OCI-LY1 (cell line): ENCODE results near the gene KIF1C.

ENCODE experiments used
- H2AFZ ChIP-seq: fragments of 200-600 bp; sonication (generic), shearing (Covaris generic); 2 replicates; pipeline ENCODE4 v1.6.0; 2014; ENCODE audit warnings: antibody characterized with exemption, mild to moderate bottlenecking, low read length
- H3F3A ChIP-seq: fragments of 200-600 bp; sonication (generic), shearing (Covaris generic); 2 replicates; pipeline ENCODE4 v1.6.0; 2014; ENCODE audit warnings: mild to moderate bottlenecking, antibody characterized with exemption, low read length, moderate library complexity; ENCODE audit not compliant: insufficient read depth
- H3K27ac ChIP-seq: fragments of 200-600 bp; sonication (generic); 2 replicates; pipeline ENCODE4 v1.5.1; 2014; ENCODE audit warnings: low read length, mixed run types, mild to moderate bottlenecking, low read depth; ENCODE audit not compliant: poor library complexity, severe bottlenecking
- H3K27me3 ChIP-seq: fragments of 200-600 bp; sonication (generic); 2 replicates; pipeline ENCODE4 v1.6.0; 2014; ENCODE audit warnings: antibody characterized with exemption, mild to moderate bottlenecking, low read length, moderate library complexity; ENCODE audit not compliant: insufficient read depth
- H3K36me3 ChIP-seq: fragments of 200-600 bp; sonication (generic); 2 replicates; pipeline ENCODE4 v1.6.1; 2014; ENCODE audit warnings: mild to moderate bottlenecking, antibody characterized with exemption, low read length, moderate library complexity, mixed read lengths; ENCODE audit not compliant: insufficient read depth
- H3K4me1 ChIP-seq: fragments of 200-600 bp; sonication (generic); 2 replicates; pipeline ENCODE4 v1.5.1; 2014; ENCODE audit warnings: mild to moderate bottlenecking, low read length, moderate library complexity; ENCODE audit not compliant: insufficient read depth, severe bottlenecking
- H3K4me2 ChIP-seq: fragments of 200-600 bp; sonication (generic), shearing (Covaris generic); 2 replicates; pipeline ENCODE4 v1.6.1; 2014; ENCODE audit warnings: low read length
- H3K4me3 ChIP-seq: fragments of 200-600 bp; sonication (generic); 2 replicates; pipeline ENCODE4 v1.5.1; 2014; ENCODE audit warnings: low read length, low read depth, mild to moderate bottlenecking, mixed read lengths; ENCODE audit not compliant: poor library complexity, severe bottlenecking
- H3K79me2 ChIP-seq: fragments of 200-600 bp; shearing (Covaris generic); 2 replicates; pipeline ENCODE4 v1.6.1; 2016; ENCODE audit warnings: mixed run types, low read length, mixed read lengths; ENCODE audit not compliant: insufficient read depth
- H3K9ac ChIP-seq: fragments of 200-600 bp; sonication (generic), shearing (Covaris generic); 2 replicates; pipeline ENCODE4 v1.6.1; 2014; ENCODE audit warnings: mild to moderate bottlenecking, low read length, mixed read lengths
- H3K9me2 ChIP-seq: fragments of 200-600 bp; sonication (generic), shearing (Covaris generic); 2 replicates; pipeline ENCODE4 v1.6.1; 2014; ENCODE audit warnings: low read depth, mild to moderate bottlenecking, low read length, mixed read lengths
- H3K9me3 ChIP-seq: fragments of 200-600 bp; shearing (Covaris generic); 2 replicates; pipeline ENCODE4 v1.6.1; 2014; ENCODE audit warnings: low read length, mixed read lengths
- H4K20me1 ChIP-seq: fragments of 200-600 bp; sonication (generic), shearing (Covaris generic); 2 replicates; pipeline ENCODE4 v1.6.0; 2016; ENCODE audit warnings: mild to moderate bottlenecking, low read length; ENCODE audit not compliant: insufficient read depth
- EZH2 ChIP-seq: fragments of 200-600 bp; sonication (generic), shearing (Covaris generic); IDR thresholded peaks from 2 replicates; pipeline ENCODE4 v1.8.0; 2017; ENCODE audit warnings: borderline replicate concordance, mixed run types, mild to moderate bottlenecking, antibody characterized with exemption, low read length, moderate library complexity, mixed read lengths
- TF ChIP-seq, protein P1 (sequence below): fragments of 200-600 bp; sonication (generic), shearing (Covaris generic); IDR thresholded peaks from 2 replicates; pipeline ENCODE4 v1.5.1; 2017; ENCODE audit warnings: mild to moderate bottlenecking, antibody characterized with exemption, low read length, moderate library complexity, mixed read lengths

Gene KIF1C

DNA sequence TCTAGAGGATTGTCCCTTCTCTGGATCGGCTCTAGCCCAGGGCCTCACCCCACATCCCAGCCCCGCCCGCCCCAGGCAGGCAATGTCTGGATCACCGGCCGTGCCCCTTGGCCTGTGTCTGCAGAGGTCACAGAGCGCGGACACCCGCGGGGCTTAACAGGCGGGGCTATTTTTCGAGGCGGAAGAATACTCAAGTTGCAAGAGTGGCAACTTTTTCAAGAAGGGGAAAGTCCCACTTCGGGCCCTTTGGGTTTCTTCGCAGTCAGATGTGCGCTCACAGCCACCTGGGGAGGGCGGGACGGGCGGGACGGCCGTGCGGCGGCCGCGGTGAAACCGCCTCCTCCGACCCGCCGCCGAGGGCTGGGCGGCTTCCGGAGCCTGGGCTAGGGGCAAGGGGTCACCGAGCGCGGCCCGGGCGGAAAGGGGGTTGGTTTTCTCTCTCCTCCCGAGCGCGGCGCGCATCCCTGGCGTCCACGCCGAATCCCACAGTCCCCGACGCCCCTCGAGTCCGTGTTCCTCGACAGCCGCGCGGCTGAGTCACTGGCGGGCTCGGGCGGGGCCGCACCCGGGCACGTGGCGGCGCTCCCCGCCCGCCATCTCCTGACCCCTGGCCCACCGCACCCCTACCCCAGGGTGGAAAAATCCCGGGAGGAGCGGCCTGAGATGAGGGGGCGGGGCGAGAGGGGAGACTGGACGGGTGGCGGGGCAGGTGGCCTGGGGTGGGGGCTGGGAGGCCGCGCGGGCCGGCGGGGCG, 48.3 kb upstream of the KIF1C start:
- Histone ChIP-seq H2AFZ (no peak overlapping the region), H3K27ac (peak overlapping the region; percentile 100), H3K4me3 (peak overlapping the region; percentile 84), H3K36me3 (peaks cover 36% of the 10 kb centered on the region), H3K4me1 (peaks cover 43% of the 10 kb centered on the region), H3K4me2 (peak overlapping the region; percentile 94), H3K9me2 (no peaks in the 10 kb centered on the region), H3K79me2 (peaks cover 9% of the 10 kb centered on the region), H3K9ac (peak overlapping the region; percentile 92), H4K20me1 (no peaks in the 10 kb centered on the region), H3F3A (peaks cover 9% of the 10 kb centered on the region), H3K27me3 (no peaks in the 10 kb centered on the region), H3K9me3 (no peaks in the 10 kb centered on the region)
- TF ChIP-seq EZH2, result no peak
- TF ChIP-seq, protein P1, sequence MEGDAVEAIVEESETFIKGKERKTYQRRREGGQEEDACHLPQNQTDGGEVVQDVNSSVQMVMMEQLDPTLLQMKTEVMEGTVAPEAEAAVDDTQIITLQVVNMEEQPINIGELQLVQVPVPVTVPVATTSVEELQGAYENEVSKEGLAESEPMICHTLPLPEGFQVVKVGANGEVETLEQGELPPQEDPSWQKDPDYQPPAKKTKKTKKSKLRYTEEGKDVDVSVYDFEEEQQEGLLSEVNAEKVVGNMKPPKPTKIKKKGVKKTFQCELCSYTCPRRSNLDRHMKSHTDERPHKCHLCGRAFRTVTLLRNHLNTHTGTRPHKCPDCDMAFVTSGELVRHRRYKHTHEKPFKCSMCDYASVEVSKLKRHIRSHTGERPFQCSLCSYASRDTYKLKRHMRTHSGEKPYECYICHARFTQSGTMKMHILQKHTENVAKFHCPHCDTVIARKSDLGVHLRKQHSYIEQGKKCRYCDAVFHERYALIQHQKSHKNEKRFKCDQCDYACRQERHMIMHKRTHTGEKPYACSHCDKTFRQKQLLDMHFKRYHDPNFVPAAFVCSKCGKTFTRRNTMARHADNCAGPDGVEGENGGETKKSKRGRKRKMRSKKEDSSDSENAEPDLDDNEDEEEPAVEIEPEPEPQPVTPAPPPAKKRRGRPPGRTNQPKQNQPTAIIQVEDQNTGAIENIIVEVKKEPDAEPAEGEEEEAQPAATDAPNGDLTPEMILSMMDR, result no peak

DNA sequence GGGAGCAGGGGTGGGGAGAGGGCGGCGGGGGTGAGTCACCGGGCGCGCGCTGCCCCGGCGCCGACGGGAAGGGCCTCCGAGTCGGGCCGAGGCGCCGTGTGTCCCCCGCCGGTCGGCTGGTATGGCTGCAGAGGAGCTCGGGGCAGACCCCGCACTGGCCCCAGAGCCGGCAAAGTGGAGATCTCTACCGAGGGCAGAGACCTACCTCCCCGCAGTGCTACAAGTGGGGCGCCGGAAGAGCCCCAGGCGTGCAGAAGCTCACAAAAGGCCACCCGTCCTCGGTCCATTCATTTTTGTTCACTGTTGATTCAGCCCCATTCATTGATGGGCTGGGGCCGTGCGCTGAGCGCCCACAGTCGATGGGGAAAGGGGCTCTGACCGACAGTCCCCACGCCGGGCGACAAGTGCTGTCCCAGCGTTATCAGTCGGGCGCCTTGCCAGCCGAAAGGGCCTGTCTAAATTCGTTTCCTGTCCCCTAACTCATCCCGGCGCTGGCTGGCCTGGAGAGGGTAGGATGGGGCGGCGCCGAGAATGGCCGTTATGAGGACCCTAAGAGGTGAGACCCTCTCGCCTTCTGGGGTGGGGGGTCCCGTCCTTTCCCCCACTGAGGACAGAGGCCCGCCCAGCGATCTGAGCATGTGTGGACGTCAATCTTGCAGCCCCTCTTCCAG, 47.5 kb upstream of the KIF1C start:
- Histone ChIP-seq H4K20me1 (no peaks in the 10 kb centered on the region), H3F3A (0 out of 2 replicates have a peak, but pooled peaks cover 3% of the 10 kb centered on the region), H3K4me2 (peak overlapping the region; percentile 94), H3K79me2 (peaks cover 9% of the 10 kb centered on the region), H3K4me3 (peak overlapping the region; percentile 84), H3K9me3 (no peaks in the 10 kb centered on the region), H3K27ac (peak overlapping the region; percentile 100), H3K27me3 (no peaks in the 10 kb centered on the region), H3K36me3 (peaks cover 29% of the 10 kb centered on the region), H3K9me2 (no peaks in the 10 kb centered on the region), H3K9ac (peak overlapping the region; percentile 92), H2AFZ (no peak overlapping the region), H3K4me1 (peaks cover 36% of the 10 kb centered on the region)
- TF ChIP-seq, protein P1, result no peak
- no peak for TF ChIP-seq EZH2

DNA sequence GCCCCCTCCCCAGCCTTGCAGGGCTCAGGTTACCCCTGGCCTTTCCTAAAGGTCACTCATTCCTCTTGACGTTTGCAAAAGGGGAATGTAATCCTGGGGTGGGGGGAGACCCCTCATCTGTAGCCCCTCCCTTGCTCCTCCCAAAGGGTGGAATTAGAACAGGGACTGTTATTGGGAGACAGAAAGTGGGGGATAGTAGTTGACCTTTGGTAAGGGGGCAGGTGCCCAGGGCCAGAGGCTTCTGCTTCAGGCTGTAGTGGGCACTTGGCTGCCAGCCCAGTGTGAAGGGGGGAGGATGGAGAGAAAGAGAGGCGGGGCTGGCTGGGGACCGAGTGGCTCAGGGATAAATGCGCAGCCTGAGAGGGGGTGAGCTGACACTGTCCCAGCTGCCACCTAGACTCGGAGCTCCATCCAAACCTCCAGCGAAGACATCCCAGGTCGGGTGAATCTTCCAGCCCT, 47.0 kb upstream of the KIF1C start, which contains the start of gene ENO3:
ENO3 (plus strand) TSS at position 374 of the 459 bp plus-strand sequence. CDS start 711 bp downstream, outside the sequence.
- Histone ChIP-seq H3K9me2 (no peaks in the 10 kb centered on the region), H3K4me3 (peak within 1 kb of the TSS; percentile 84)
- TF ChIP-seq EZH2, result no peak
- TF ChIP-seq, protein P1, result no peak

More for the DNA sequence above, 47.0 kb upstream of the KIF1C start, which contains the start of gene ENO3:
- H3K79me2 ChIP-seq, result peaks cover 9% of the 10 kb centered on the region
- peaks cover 23% of the 10 kb centered on the region for H3K36me3 ChIP-seq
- peak within 1 kb of the TSS; percentile 92 for H3K9ac ChIP-seq
- H3K9me3 ChIP-seq, result no peaks in the 10 kb centered on the region
- 0 out of 2 replicates have a peak, but pooled peaks cover 3% of the 10 kb centered on the region for H3F3A ChIP-seq
- peak within 1 kb of the TSS; percentile 94 for H3K4me2 ChIP-seq
- no peaks in the 10 kb centered on the region for H4K20me1 ChIP-seq
- H2AFZ ChIP-seq, result no peak within 1 kb of the TSS
- peak within 1 kb of the TSS; percentile 100 for H3K27ac ChIP-seq
- H3K27me3 ChIP-seq, result no peaks in the 10 kb centered on the region
- peaks cover 31% of the 10 kb centered on the region for H3K4me1 ChIP-seq
